Adrenal gland (tissue), 12 donors: ENCODE data around the gene MYLK. TPM values are rescaled to one million over a fixed set of nuclear protein-coding genes. Genes with fewer than 3 reads are reported as not detected.
"Not testable (repeated sequence)": the region's sequence is repeated elsewhere in the genome, so short reads cannot be mapped to it uniquely, and the experiment has no call there.

Source experiments
- DNase-seq, 7 donors: peaks; one replicate each; pipeline ENCODE4 v3.0.0-alpha.2; 2019 to 2020
- H3K27ac ChIP-seq, 5 donors: fragments of 200-600 bp; sonication (generic) in 4 of 5; 1 replicate in 3 of 5; 2 replicates in 2 of 5; pipeline versions ENCODE4 v1.5.1 to v1.8.0; 2016 to 2020; ENCODE audit warnings: mild to moderate bottlenecking in 1 of 5
- H3K27me3 ChIP-seq: fragments of 200-600 bp; 2 replicates; pipeline ENCODE4 v1.8.0; 2021
- H3K36me3 ChIP-seq, 2 donors: fragments of 200-600 bp; replicated peaks in 1 of 2; 1 replicate in 1 of 2; 2 replicates in 1 of 2; pipeline versions ENCODE4 v1.5.1 to v1.8.0; 2018 to 2022
- H3K4me1 ChIP-seq, 2 donors: fragments of 200-600 bp; replicated peaks in 1 of 2; 1 replicate in 1 of 2; 2 replicates in 1 of 2; pipeline versions ENCODE4 v1.5.1 to v1.8.0; 2018 to 2021
- H3K4me3 ChIP-seq, 4 donors: fragments of 200-600 bp; sonication (generic) in 3 of 4; one replicate each; pipeline ENCODE4 v1.5.1; 2016 to 2018
- H3K9me3 ChIP-seq, 3 donors: fragments of 200-600 bp; sonication (generic) in 1 of 3; replicated peaks in 1 of 3; 1 replicate in 2 of 3; 2 replicates in 1 of 3; pipeline versions ENCODE4 v1.5.1 to v1.8.0; 2016 to 2021
- POLR2A ChIP-seq, 2 donors: fragments of 450-650 bp; IDR thresholded peaks; one replicate each; pipeline ENCODE4 v1.6.1; 2017; ENCODE audit warnings: antibody characterized with exemption in 2 of 2, mild to moderate bottlenecking in 2 of 2, moderate library complexity in 1 of 2
- WGBS, 4 donors: extraction: QIAGEN DNeasy Blood & Tissue Kit in 2 of 4; methylation state at CpG; one replicate each; pipeline versions ENCODE4 v1.1.5 to v1.1.7; 2013 to 2017; 5-methylcytosine and 5-hydroxymethylcytosine counted together
- intact Hi-C, 2 donors: fragments of 100-400 bp; cut with DNase I; formaldehyde crosslinking; loops; one replicate each; pipeline versions ENCODE4 v1.14.1 to v1.15.0; 2022 to 2023
- polyA plus RNA-seq, 3 donors: library from polyadenylated mRNA; stranded (reverse); fragments of 200-250 nt in 2 of 3; fragments of 350-450 nt in 1 of 3; fragmentation: Illumina TruSeq in 1 of 3; extraction: RNeasy Lipid Tissue Mini Kit (QIAGEN cat#74804) in 1 of 3; gene quantifications; one replicate each; pipeline ENCODE4 v1.2.3, GENCODE V29; 2013 to 2014
- total RNA-seq, 9 donors: library from RNA; depleted of rRNA in 4 of 9; stranded (reverse); fragments of >200 nt in 4 of 9; fragments of 120-200 nt in 1 of 9; fragmentation: NEBNext Ultra II Directional in 1 of 9; extraction: Animal tissue kit (Norgen Biotek cat#: 25700) in 1 of 9; gene quantifications; one replicate each; pipeline versions ENCODE4 v1.1.0 to v1.2.4, GENCODE V29; 2013 to 2023
- TF ChIP-seq, protein P1 (sequence below), 6 experiments: fragments of 450-650 bp in 4 of 6; fragments of 200-600 bp in 2 of 6; sonication (generic) in 1 of 6; IDR thresholded peaks; 1 replicate in 5 of 6; 2 replicates in 1 of 6; pipeline versions ENCODE4 v1.5.1 to v1.8.0; 2016 to 2021; ENCODE audit warnings: antibody characterized with exemption in 6 of 6, mild to moderate bottlenecking in 2 of 6, moderate library complexity in 1 of 6
- donor health status: healthy with polysubstance abuse.
- donor health status: Bipolar disorder and iron deficiency.
- donor health status: DM: yes; HTN: yes; CAD: no.
- donor health status: DM: no; HTN: no; CAD: no.
- donor health status: DM: no; HTN: no; CAD: no.
- donor health status: DM: yes; HTN: yes; CAD: no.

The MYLK gene
- total and polyA plus RNA-seq, 12 donors = 13.3 to 124 (median 53.8) TPM

DNA sequence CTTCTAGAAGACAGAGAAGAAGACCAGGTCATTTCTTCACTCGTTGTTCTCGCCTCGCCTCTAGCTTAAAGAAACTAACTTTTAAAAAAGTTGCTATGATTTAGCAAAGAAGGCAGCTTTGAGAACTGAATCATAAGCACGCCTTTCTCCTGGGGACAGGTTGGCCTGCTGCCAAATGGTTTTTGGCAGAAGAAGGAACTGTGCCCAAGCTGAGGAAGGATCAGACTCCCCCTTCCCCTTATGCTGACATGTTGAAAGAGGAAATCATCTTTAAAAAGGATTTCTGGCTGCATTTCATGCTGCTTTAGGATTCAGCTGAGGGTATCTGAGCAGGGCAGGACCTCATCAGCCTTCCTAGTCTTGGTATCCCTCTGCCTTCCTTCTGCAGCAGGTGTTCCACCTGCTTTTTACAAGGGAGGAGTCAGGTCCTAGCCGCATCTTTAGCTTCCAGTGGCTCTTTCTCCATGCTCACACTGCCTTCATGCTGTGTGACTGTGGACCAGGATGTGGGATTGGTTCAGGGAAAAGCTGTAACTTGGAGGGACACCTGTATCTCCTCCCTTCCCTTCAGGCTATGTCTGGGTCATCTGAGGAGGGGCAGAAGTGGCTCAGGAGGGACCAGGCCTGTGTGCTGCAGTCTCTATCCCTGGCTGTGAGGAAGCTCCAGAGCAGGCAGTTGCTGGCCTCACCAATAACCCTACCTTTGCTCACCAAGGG lies 265.2 kb downstream of the MYLK start:
- Histone ChIP-seq H3K27me3 (no peaks in the 10 kb centered on the region), H3K4me3 (peak overlapping the region in 1 of 4 donors; percentile 10), H3K36me3 (peaks cover 0 to 6% of the 10 kb centered on the region in 2 donors), H3K9me3 (no peaks in the 10 kb centered on the region), H3K27ac (peak overlapping the region in 2 of 5 donors; percentile 28 to 48), H3K4me1 (peaks cover 7 to 14% of the 10 kb centered on the region in 2 donors)
- TF ChIP-seq POLR2A (IDR thresholded peaks at IDR 0.05) = no peak
- TF ChIP-seq, protein P1, sequence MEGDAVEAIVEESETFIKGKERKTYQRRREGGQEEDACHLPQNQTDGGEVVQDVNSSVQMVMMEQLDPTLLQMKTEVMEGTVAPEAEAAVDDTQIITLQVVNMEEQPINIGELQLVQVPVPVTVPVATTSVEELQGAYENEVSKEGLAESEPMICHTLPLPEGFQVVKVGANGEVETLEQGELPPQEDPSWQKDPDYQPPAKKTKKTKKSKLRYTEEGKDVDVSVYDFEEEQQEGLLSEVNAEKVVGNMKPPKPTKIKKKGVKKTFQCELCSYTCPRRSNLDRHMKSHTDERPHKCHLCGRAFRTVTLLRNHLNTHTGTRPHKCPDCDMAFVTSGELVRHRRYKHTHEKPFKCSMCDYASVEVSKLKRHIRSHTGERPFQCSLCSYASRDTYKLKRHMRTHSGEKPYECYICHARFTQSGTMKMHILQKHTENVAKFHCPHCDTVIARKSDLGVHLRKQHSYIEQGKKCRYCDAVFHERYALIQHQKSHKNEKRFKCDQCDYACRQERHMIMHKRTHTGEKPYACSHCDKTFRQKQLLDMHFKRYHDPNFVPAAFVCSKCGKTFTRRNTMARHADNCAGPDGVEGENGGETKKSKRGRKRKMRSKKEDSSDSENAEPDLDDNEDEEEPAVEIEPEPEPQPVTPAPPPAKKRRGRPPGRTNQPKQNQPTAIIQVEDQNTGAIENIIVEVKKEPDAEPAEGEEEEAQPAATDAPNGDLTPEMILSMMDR (IDR thresholded peaks at IDR 0.05) = no peak
- DNase-seq = peak; percentile 62 to 86 (median 76)
- intact Hi-C loops = no loop called here
- 37 to 47% (median 45%) methylated on average over 5 of the region's 5 CpGs for WGBS, 4 donors

DNA sequence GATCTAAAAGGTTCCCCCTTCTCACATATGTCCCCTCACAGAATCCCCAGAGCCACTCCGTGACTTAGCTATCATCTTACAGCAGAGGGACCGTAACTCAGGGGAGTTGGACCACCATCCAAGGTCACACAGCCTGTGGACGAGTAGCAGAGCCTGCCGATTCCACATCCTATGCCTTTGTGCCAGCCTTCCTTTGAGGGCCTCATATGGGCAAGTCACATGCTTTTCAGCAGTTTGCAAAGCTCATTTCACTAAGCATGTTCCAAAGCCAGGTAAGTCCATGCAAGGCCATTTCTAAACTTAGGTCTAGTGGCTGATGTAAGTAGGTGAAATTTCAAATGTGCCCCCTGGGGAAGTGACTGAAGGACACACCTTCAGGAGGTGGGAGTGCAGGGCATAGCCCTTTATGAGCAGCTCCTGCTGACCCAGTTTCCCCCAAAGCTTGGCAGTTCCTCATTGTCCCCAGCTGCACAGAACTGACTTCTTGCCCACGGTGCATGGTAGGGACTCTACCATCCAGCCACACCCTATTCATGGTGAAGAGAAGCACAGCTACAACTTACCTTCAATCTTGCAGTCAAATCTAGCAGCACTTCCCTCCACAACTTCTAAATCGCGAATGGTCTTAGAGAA lies 265.9 kb downstream of the MYLK start:
- peak overlapping the region in 1 of 4 donors; percentile 10 for H3K4me3 ChIP-seq
- H3K27me3 ChIP-seq = no peaks in the 10 kb centered on the region
- no peak for DNase-seq
- H3K27ac ChIP-seq = peak overlapping the region in 2 of 5 donors; percentile 28 to 48
- 67 to 82% (median 74%) methylated on average over 6 to 7 of the region's 7 CpGs for WGBS, 4 donors
- peaks cover 7 to 14% of the 10 kb centered on the region in 2 donors for H3K4me1 ChIP-seq
- H3K9me3 ChIP-seq = no peaks in the 10 kb centered on the region
- intact Hi-C loops = no loop called here
- TF ChIP-seq POLR2A (IDR thresholded peaks at IDR 0.05) = no peak
- TF ChIP-seq, protein P1 (IDR thresholded peaks at IDR 0.05) = no peak
- H3K36me3 ChIP-seq = peaks cover 0 to 6% of the 10 kb centered on the region in 2 donors

DNA sequence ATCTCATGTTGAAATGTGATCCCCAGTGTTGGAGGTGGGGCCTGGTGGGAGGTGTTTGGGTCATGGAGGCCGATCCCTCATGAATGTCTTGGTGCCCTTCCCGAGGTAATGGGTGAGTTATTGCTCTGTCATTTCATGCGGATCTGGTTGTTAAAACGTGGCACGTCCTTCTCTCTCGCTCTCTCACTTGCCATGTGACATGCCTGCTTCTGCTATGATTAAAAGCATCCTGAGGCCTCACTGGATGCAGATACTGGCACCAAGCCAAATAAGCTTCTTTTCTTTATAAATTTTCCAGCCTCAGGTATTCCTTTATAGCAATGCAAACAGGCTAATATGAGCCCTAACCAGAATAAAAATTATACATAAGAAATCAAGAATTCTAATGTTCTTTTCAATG lies 267.5 kb downstream of the MYLK start:
- DNase-seq = no peak
- 84 to 91% (median 87%) methylated on average over 6 of the region's 6 CpGs for WGBS, 4 donors
- intact Hi-C loops = no loop called here
- peaks cover 7 to 14% of the 10 kb centered on the region in 2 donors for H3K4me1 ChIP-seq
- peaks cover 0 to 10% of the 10 kb centered on the region in 2 donors for H3K36me3 ChIP-seq
- no peaks in the 10 kb centered on the region for H3K27me3 ChIP-seq
- H3K27ac ChIP-seq = no peak overlapping the region
- no peak overlapping the region for H3K4me3 ChIP-seq
- H3K9me3 ChIP-seq = no peaks in the 10 kb centered on the region
- TF ChIP-seq, protein P1 (IDR thresholded peaks at IDR 0.05) = no peak
- no peak for TF ChIP-seq POLR2A (IDR thresholded peaks at IDR 0.05)

DNA sequence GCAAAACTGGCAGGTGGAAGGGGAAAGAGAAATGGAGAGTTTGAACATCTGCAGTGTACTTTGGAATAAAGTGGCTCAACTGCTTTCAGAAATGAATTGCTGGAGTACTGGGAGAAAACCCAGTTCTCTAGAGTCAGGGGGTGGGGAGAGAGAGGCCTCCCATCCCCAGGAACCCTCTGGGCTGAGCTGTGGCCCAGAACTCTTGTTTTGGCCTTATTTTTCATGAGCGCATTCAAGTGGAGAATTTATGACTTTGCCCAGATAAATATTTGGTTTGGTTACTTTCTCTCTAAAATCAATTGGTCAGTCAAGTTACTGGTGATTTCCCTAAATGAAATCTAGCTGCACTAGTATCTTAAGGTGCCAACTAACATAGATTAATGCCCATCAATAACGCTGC lies 270.6 kb downstream of the MYLK start:
- no peak overlapping the region for H3K4me3 ChIP-seq
- intact Hi-C loops = no loop called here
- 79 to 91% (median 88%) methylated on average over 2 of the region's 2 CpGs for WGBS, 4 donors
- H3K9me3 ChIP-seq = no peaks in the 10 kb centered on the region
- DNase-seq = no peak
- TF ChIP-seq, protein P1 (IDR thresholded peaks at IDR 0.05) = no peak
- no peak for TF ChIP-seq POLR2A (IDR thresholded peaks at IDR 0.05)
- no peaks in the 10 kb centered on the region for H3K27me3 ChIP-seq
- H3K27ac ChIP-seq = no peak overlapping the region
- peaks cover 2 to 12% of the 10 kb centered on the region in 2 donors for H3K4me1 ChIP-seq
- peaks cover 0 to 10% of the 10 kb centered on the region in 2 donors for H3K36me3 ChIP-seq

DNA sequence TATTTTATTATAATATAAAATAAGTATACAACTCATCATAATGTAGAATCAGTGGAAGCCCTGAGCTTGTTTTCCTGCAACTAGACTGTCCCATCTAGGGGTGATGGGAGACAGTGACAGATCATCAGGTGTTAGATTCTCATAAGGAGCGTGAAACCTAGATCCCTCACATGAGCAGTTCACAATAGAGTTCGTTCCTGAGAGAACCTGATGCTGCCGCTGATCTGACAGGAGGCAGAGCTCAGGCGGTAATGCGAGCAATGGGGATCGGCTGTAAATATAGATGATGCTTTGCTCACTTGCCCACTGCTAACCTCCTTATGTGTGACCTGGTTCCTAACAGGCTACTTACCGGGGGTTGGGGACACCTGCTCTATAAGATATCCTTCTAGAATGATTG lies 272.5 kb downstream of the MYLK start:
- intact Hi-C loops, DNase-seq, H3K27ac ChIP-seq, H3K27me3 ChIP-seq, H3K4me3 ChIP-seq, H3K9me3 ChIP-seq, H3K4me1 ChIP-seq: not testable (repeated sequence)
- WGBS, 4 donors = 95 to 97% (median 96%) methylated on average over 7 of the region's 7 CpGs
- peaks cover 0 to 10% of the 10 kb centered on the region in 2 donors for H3K36me3 ChIP-seq
